ENCODE results near the gene HEG1.

DNA sequence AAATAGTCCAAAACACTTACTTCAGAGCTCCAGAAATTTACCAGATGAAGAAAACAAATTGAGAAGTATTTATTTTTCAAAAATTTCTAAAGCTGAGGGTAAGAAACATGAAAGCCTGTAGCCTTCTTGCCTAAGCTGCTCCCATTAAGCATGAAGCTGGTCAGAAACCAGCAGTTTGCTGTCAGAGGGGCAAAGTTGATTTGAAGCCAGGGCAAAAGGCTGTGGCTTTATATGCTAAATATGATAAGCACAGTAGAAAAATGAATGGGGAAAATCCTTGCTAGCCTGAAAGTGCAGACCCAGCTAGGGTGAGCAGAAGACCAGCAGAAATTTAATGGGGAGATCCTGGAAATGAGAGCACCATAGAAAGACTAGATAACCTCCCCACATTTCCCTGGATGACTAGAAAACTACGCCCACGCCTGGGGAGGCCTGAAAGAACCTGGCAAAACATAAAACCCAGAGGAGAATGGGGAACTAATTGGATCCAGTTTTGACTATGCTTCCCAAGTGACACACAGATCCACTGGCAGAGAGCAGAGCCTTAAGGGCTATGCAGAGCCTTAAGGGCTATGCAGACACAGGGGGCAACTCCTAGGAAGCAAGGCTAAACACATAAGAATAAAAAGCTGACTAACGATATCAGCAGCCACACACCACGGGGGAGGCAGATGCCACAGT is 43.0 kb upstream of the HEG1 start:
- TF ChIP-seq, protein P1, sequence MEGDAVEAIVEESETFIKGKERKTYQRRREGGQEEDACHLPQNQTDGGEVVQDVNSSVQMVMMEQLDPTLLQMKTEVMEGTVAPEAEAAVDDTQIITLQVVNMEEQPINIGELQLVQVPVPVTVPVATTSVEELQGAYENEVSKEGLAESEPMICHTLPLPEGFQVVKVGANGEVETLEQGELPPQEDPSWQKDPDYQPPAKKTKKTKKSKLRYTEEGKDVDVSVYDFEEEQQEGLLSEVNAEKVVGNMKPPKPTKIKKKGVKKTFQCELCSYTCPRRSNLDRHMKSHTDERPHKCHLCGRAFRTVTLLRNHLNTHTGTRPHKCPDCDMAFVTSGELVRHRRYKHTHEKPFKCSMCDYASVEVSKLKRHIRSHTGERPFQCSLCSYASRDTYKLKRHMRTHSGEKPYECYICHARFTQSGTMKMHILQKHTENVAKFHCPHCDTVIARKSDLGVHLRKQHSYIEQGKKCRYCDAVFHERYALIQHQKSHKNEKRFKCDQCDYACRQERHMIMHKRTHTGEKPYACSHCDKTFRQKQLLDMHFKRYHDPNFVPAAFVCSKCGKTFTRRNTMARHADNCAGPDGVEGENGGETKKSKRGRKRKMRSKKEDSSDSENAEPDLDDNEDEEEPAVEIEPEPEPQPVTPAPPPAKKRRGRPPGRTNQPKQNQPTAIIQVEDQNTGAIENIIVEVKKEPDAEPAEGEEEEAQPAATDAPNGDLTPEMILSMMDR (IDR thresholded peaks at IDR 0.05; ENCODE audit: insufficient read depth, low read length) = no peak
- TF ChIP-seq POLR2AphosphoS5 (IDR thresholded peaks at IDR 0.05; ENCODE audit: low read depth) (no peak), SPI1 (IDR thresholded peaks at IDR 0.05; ENCODE audit: borderline replicate concordance, low read depth) (no peak)

All from HL-60 (cell line).